HepG2 (cell line): ENCODE data around the gene USP11. TPM values are rescaled to one million over a fixed set of nuclear protein-coding genes. Genes with fewer than 3 reads are reported as not detected.

Source experiments
- ATAC-seq: fragments of 200-7000 bp; cut with Tn5 transposase; 3 replicates; pipeline ENCODE4 v1.9.1; 2020; ENCODE audit warnings: mild to moderate bottlenecking, moderate library complexity
- BruUV-seq: library from RNA; stranded (reverse); fragments of 400-500 nt; replicated peaks from 2 replicates; lab custom pipeline; 2021; lab: Mats Ljungman, UMichigan
- CTCF ChIA-PET: fragments of 300-600 bp; formaldehyde crosslinking; extraction: SDS; loops from one replicate; lab custom pipeline; 2021; ENCODE audit warnings: low total read pairs, inconsistent platforms, low intra/inter-chr PET ratio; lab: Yijun Ruan, JAX
- POLR2A ChIA-PET: fragments of 350-600 bp; sonication (Branson Sonifier 250); formaldehyde crosslinking; loops from one replicate; lab custom pipeline; 2020; ENCODE audit warnings: antibody characterized with exemption, inconsistent platforms; lab: Yijun Ruan, JAX
- DNase-seq: peaks from one replicate; pipeline ENCODE4 v3.0.0-alpha.2; 2015; ENCODE audit warnings: low spot score
- FAIRE-seq: peaks from 3 replicates; lab custom pipeline; 2011; peaks lifted over from hg19 to GRCh38; lab: Jason Lieb, UNC
- H2AFZ ChIP-seq: one replicate; pipeline ENCODE4 v1.6.1; 2011; ENCODE audit warnings: low read length, inconsistent platforms
- H3K27ac ChIP-seq: fragments of 300-600 bp; 3 replicates; pipeline ENCODE4 v1.8.0; 2011; ENCODE audit warnings: mixed run types, mild to moderate bottlenecking, mixed read lengths, low read length, inconsistent platforms; ENCODE audit not compliant: insufficient read depth; ENCODE audit errors: extremely low read length
- H3K27me3 ChIP-seq, 2 experiments: fragments of 200-600 bp in 1 of 2; 2 replicates in 1 of 2; 3 replicates in 1 of 2; pipeline versions ENCODE4 v1.6.0 to v1.8.0; 2011; ENCODE audit warnings: low read length in 2 of 2, mild to moderate bottlenecking in 2 of 2, moderate library complexity in 2 of 2, inconsistent platforms in 1 of 2; ENCODE audit not compliant: insufficient read depth in 2 of 2, control insufficient read depth in 1 of 2
- H3K36me3 ChIP-seq, 2 experiments: fragments of 200-600 bp in 1 of 2; replicated peaks in 1 of 2; 2 replicates in 1 of 2; 3 replicates in 1 of 2; pipeline versions ENCODE4 v1.5.1 to v1.8.0; 2011; ENCODE audit warnings: low read length in 2 of 2, inconsistent platforms in 1 of 2; ENCODE audit not compliant: insufficient read depth in 2 of 2, control insufficient read depth in 1 of 2
- H3K4me1 ChIP-seq: 2 replicates; pipeline ENCODE4 v1.5.1; 2012; ENCODE audit warnings: low read length, inconsistent platforms; ENCODE audit not compliant: insufficient read depth
- H3K4me2 ChIP-seq: 2 replicates; pipeline ENCODE4 v1.6.0; 2011; ENCODE audit warnings: low read depth, low read length, inconsistent platforms
- H3K4me3 ChIP-seq, 3 experiments: fragments of 200-600 bp in 1 of 3; sonication (generic), shearing (Covaris generic) in 1 of 3; replicated peaks in 1 of 3; 2 replicates each; pipeline ENCODE4 v1.5.1; 2011 to 2016; ENCODE audit warnings: low read length in 3 of 3, inconsistent platforms in 2 of 3, low read depth in 2 of 3, mild to moderate bottlenecking in 2 of 3, control low read depth in 1 of 3, mixed read lengths in 1 of 3; ENCODE audit not compliant: insufficient read depth in 1 of 3
- H3K79me2 ChIP-seq: one replicate; pipeline ENCODE4 v1.6.1; 2011; ENCODE audit warnings: low read length, inconsistent platforms; ENCODE audit not compliant: insufficient read depth
- H3K9ac ChIP-seq: 2 replicates; pipeline ENCODE4 v1.6.0; 2011; ENCODE audit warnings: mild to moderate bottlenecking, low read depth, low read length, inconsistent platforms; ENCODE audit not compliant: insufficient read depth
- H3K9me3 ChIP-seq: 2 replicates; pipeline ENCODE4 v1.5.1; 2012; ENCODE audit warnings: mild to moderate bottlenecking, low read length
- H4K20me1 ChIP-seq: 2 replicates; pipeline ENCODE4 v1.6.0; 2011; ENCODE audit warnings: inconsistent platforms, mild to moderate bottlenecking, low read length, moderate library complexity; ENCODE audit not compliant: insufficient read depth
- DMAP1 ChIP-seq: IDR thresholded peaks from 2 replicates; pipeline ENCODE4 v1.6.1; 2016
- HNF4A ChIP-seq: sonication (generic); formaldehyde crosslinking; IDR thresholded peaks from 2 replicates; pipeline ENCODE4 v1.4.0; 2020; ENCODE audit warnings: missing genetic modification reagents
- HOXA5 ChIP-seq: sonication (generic); formaldehyde crosslinking; IDR thresholded peaks from 2 replicates; pipeline ENCODE4 v1.4.0; 2020; ENCODE audit warnings: missing genetic modification reagents
- NR2F2 ChIP-seq: IDR thresholded peaks from 2 replicates; pipeline ENCODE4 v1.6.1; 2012; ENCODE audit warnings: low read depth, inconsistent platforms, borderline replicate concordance
- NR2F6 ChIP-seq, 2 experiments: IDR thresholded peaks; 2 replicates each; pipeline ENCODE4 v1.6.1; 2016; ENCODE audit warnings: antibody characterized with exemption in 1 of 2, mild to moderate bottlenecking in 1 of 2
- PAXIP1 ChIP-seq: sonication (generic); formaldehyde crosslinking; conservative IDR thresholded peaks from 2 replicates; pipeline ENCODE4 v1.4.0; 2020; ENCODE audit warnings: mild to moderate bottlenecking, missing genetic modification reagents, moderate library complexity
- PCBP1 ChIP-seq: fragments of 200-400 bp; formaldehyde crosslinking; IDR thresholded peaks from 2 replicates; pipeline ENCODE4 v1.6.1; 2017; ENCODE audit warnings: mild to moderate bottlenecking, low read depth, low read length, borderline replicate concordance
- SYNCRIP ChIP-seq: fragments of 200-400 bp; formaldehyde crosslinking; IDR thresholded peaks from 2 replicates; pipeline ENCODE4 v1.6.1; 2018; ENCODE audit warnings: mild to moderate bottlenecking, low read depth, low read length; ENCODE audit not compliant: insufficient read depth
- TCF12 ChIP-seq, 2 experiments: fragments of 450-650 bp in 1 of 2; sonication (generic) in 1 of 2; formaldehyde crosslinking in 1 of 2; IDR thresholded peaks; 2 replicates each; pipeline versions ENCODE4 v1.6.1 to v1.8.0; 2017 to 2022; ENCODE audit warnings: antibody characterized with exemption in 1 of 2, mild to moderate bottlenecking in 1 of 2, missing genetic modification reagents in 1 of 2, moderate library complexity in 1 of 2
- TIGD3 ChIP-seq: sonication (generic); formaldehyde crosslinking; IDR thresholded peaks from 2 replicates; pipeline ENCODE4 v1.5.1; 2020; ENCODE audit warnings: mild to moderate bottlenecking, missing genetic modification reagents, borderline replicate concordance
- XBP1 ChIP-seq: sonication (generic); formaldehyde crosslinking; IDR thresholded peaks from 2 replicates; pipeline ENCODE4 v1.5.0; 2020; ENCODE audit warnings: missing genetic modification reagents
- ZBTB38 ChIP-seq: sonication (generic); formaldehyde crosslinking; IDR thresholded peaks from 2 replicates; pipeline ENCODE4 v1.5.1; 2020; ENCODE audit warnings: mild to moderate bottlenecking, missing genetic modification reagents
- ZNF260 ChIP-seq: sonication (generic); formaldehyde crosslinking; IDR thresholded peaks from 2 replicates; pipeline ENCODE4 v1.4.0; 2020; ENCODE audit warnings: missing genetic modification reagents, low read depth, mild to moderate bottlenecking, borderline replicate concordance
- ZNF317 ChIP-seq: sonication (generic); formaldehyde crosslinking; IDR thresholded peaks from 2 replicates; pipeline ENCODE4 v1.5.0; 2020; ENCODE audit warnings: mild to moderate bottlenecking, missing genetic modification reagents
- ZNF614 ChIP-seq: IDR thresholded peaks from 2 replicates; pipeline ENCODE4 v1.6.1; 2018; ENCODE audit warnings: missing biosample characterization, missing genetic modification reagents, inconsistent platforms, borderline replicate concordance
- ZNF772 ChIP-seq: sonication (generic); formaldehyde crosslinking; IDR thresholded peaks from 2 replicates; pipeline ENCODE4 v1.5.0; 2020; ENCODE audit warnings: mild to moderate bottlenecking, missing genetic modification reagents
- WGBS: methylation state at CpG from one replicate; pipeline ENCODE4 v1.1.6; 2017; ENCODE audit warnings: low lambda C conversion rate; 5-methylcytosine and 5-hydroxymethylcytosine counted together
- in situ Hi-C: cut with HindIII; loops from 2 replicates; pipeline ENCODE4 v1.10.0; 2017; ENCODE audit warnings: low pct_unique_long_range_greater_than_20kb; ENCODE audit not compliant: extremely low pct_ligation_motif_present
- intact Hi-C: fragments of 100-400 bp; cut with micrococcal nuclease; formaldehyde crosslinking; loops from one replicate; pipeline ENCODE4 v1.10.0; 2022; ENCODE audit not compliant: unreplicated experiment
- polyA plus RNA-seq, 8 experiments: library from polyadenylated mRNA; depleted of rRNA in 3 of 8; stranded (reverse) in 7 of 8; unstranded in 1 of 8; fragments of >200 nt; fragmentation: Illumina TruSeq in 4 of 8; extraction: Trizol in 4 of 8; gene quantifications; 2 replicates each; pipeline versions ENCODE4 v1.2.1 to v1.2.3, GENCODE V29; 2011 to 2016; ENCODE audit warnings: low read depth in 4 of 8, missing spikeins in 1 of 8, mixed read lengths in 1 of 8; ENCODE audit not compliant: insufficient read depth in 1 of 8
- total RNA-seq, 5 experiments: library from RNA; depleted of rRNA; stranded (reverse); fragments of >200 nt; fragmentation: Illumina TruSeq; extraction: Trizol; gene quantifications; 2 replicates each; pipeline ENCODE4 v1.2.3, GENCODE V29; 2016; ENCODE audit warnings: low read depth in 1 of 5

USP11 gene
- total and polyA plus RNA-seq, 2 of the 13 experiments (the other 11 are each of a cell fraction or from before 2014, with no cell fraction given), result 23.8 to 31.7 TPM

GRCh38 chrX:47201345-47201944 is 31.4 kb upstream of the USP11 start:
- Histone ChIP-seq H3K79me2 (peaks cover 20% of the 10 kb centered on the region), H3K27ac (peak overlapping the region; percentile 63), H4K20me1 (peaks cover 8% of the 10 kb centered on the region), H3K4me2 (peak overlapping the region; percentile 24; the same call in 1 of the 2 replicates), H2AFZ (no peak overlapping the region), H3K9ac (peak overlapping the region; percentile 29; the same call in 1 of the 2 replicates), H3K36me3 (peaks cover 16 to 65% of the 10 kb centered on the region in 2 experiments)
- 60% methylated on average over 7 of the region's 9 CpGs for WGBS
- ChIA-PET POLR2A (interaction anchor here (1.2 kb wide), 1 partner anchor 16 kb away, joined by 3 read pairs; no protein-coding TSS in a partner anchor), CTCF (no interaction called here)
- in situ Hi-C loops (no loop called here), intact Hi-C loops (no loop called here)
- BruUV-seq, result no TSS peak
- ATAC-seq (peak; percentile 8; the same call in 1 of the 3 replicates), DNase-seq (no peak)
- TF ChIP-seq ZNF772 (CRISPR knock-in tag) (no peak), TIGD3 (CRISPR knock-in tag) (no peak), PCBP1 (no peak), ZNF317 (peak; percentile 91), HOXA5 (CRISPR knock-in tag) (no peak), NR2F2 (no peak), ZNF614 (no peak), ZBTB38 (CRISPR knock-in tag) (no peak), TCF12 (IDR thresholded peaks at IDR 0.05) (no peak), TCF12 (CRISPR knock-in tag; IDR thresholded peaks at IDR 0.05) (no peak), PAXIP1 (CRISPR knock-in tag) (peak; percentile 52), HNF4A (CRISPR knock-in tag) (0 out of 2 replicates have a peak, but pooled peaks have one; percentile 23), SYNCRIP (no peak), NR2F6 (IDR thresholded peaks at IDR 0.05) (no peak), NR2F6 (CRISPR knock-in tag; IDR thresholded peaks at IDR 0.05) (no peak), ZNF260 (CRISPR knock-in tag) (no peak), XBP1 (CRISPR knock-in tag) (no peak), DMAP1 (CRISPR knock-in tag) (no peak)
- TF ChIP-seq, all 625 proteins: peak for 3
- H3K4me1 ChIP-seq, result peaks cover 54% of the 10 kb centered on the region
- H3K27me3 ChIP-seq, result no peaks in the 10 kb centered on the region
- H3K9me3 ChIP-seq, result no peaks in the 10 kb centered on the region
- no peak overlapping the region for H3K4me3 ChIP-seq
- no peak for FAIRE-seq
